HepG2 (cell line): ENCODE data around the gene HDDC3.

Source experiments
- CTCF ChIP-seq: sonication (generic); formaldehyde crosslinking; IDR thresholded peaks from 2 replicates; pipeline ENCODE4 v1.5.0; 2020; ENCODE audit warnings: mild to moderate bottlenecking, missing genetic modification reagents, moderate library complexity
- KDM5B ChIP-seq: sonication (generic); formaldehyde crosslinking; IDR thresholded peaks from 2 replicates; pipeline ENCODE4 v1.4.0; 2020; ENCODE audit warnings: missing genetic modification reagents, mild to moderate bottlenecking, borderline replicate concordance
- POLR2A ChIP-seq, 2 experiments: IDR thresholded peaks; 2 replicates each; pipeline ENCODE4 v1.6.1; 2011; ENCODE audit warnings: low read depth in 2 of 2, low read length in 2 of 2, mild to moderate bottlenecking in 1 of 2, moderate library complexity in 1 of 2; ENCODE audit not compliant: insufficient read depth in 1 of 2
- ZNF232 ChIP-seq: sonication (generic); formaldehyde crosslinking; IDR thresholded peaks from 2 replicates; pipeline ENCODE4 v1.4.0; 2020; ENCODE audit warnings: missing genetic modification reagents, borderline replicate concordance
- ZNF646 ChIP-seq: sonication (generic); formaldehyde crosslinking; IDR thresholded peaks from 2 replicates; pipeline ENCODE4 v1.9.0; 2021; ENCODE audit warnings: mild to moderate bottlenecking, missing genetic modification reagents
- ZNF788 ChIP-seq: sonication (generic); formaldehyde crosslinking; IDR thresholded peaks from 2 replicates; pipeline ENCODE4 v1.5.0; 2020; ENCODE audit warnings: mild to moderate bottlenecking, missing genetic modification reagents, borderline replicate concordance
- ZSCAN29 ChIP-seq: sonication (generic); formaldehyde crosslinking; conservative IDR thresholded peaks from 2 replicates; pipeline ENCODE4 v1.4.0; 2020; ENCODE audit warnings: mild to moderate bottlenecking, missing genetic modification reagents

GRCh38 chr15:90932660-90932991 is 277 bp upstream of the HDDC3 start:
- no peak for TF ChIP-seq ZSCAN29 (CRISPR knock-in tag)
- TF ChIP-seq CTCF (CRISPR knock-in tag), result no peak
- no peak for TF ChIP-seq KDM5B (CRISPR knock-in tag)
- TF ChIP-seq POLR2A (IDR thresholded peaks at IDR 0.05; ENCODE audit: insufficient read depth in 1 of 2, low read depth in 2 of 2, low read length in 2 of 2), result no peak
- TF ChIP-seq ZNF646 (CRISPR knock-in tag), result no peak
- no peak for TF ChIP-seq ZNF232 (CRISPR knock-in tag)
- TF ChIP-seq ZNF788 (CRISPR knock-in tag), result no peak
